Measurements from ENCODE around the gene STAT5B.
"Not testable (repeated sequence)": the region's sequence is repeated elsewhere in the genome, so short reads cannot be mapped to it uniquely, and the experiment has no call there.

The STAT5B gene

GRCh38 chr17:42273474-42274252, 2.5 kb downstream of the STAT5B start:
- peak overlapping the region; percentile 89; the same call in 1 of the 2 replicates for H3K4me3 ChIP-seq (ENCODE audit: low read depth, low read length)
- H3K27me3 ChIP-seq (ENCODE audit: control insufficient read depth, insufficient read depth, low read length), result no peaks in the 10 kb centered on the region
- no peak overlapping the region for H3K9ac ChIP-seq (ENCODE audit: low read depth, low read length)
- no peaks in the 10 kb centered on the region for H3K36me3 ChIP-seq (ENCODE audit: control insufficient read depth, insufficient read depth, low read length)
- H3K4me1 ChIP-seq (ENCODE audit: control insufficient read depth, insufficient read depth, low read length), result peaks cover 52% of the 10 kb centered on the region
- no peaks in the 10 kb centered on the region for H3K9me3 ChIP-seq (ENCODE audit: control insufficient read depth, insufficient read depth, low read length)
- no peak overlapping the region for H3K27ac ChIP-seq (ENCODE audit: low read depth, low read length)

DNA sequence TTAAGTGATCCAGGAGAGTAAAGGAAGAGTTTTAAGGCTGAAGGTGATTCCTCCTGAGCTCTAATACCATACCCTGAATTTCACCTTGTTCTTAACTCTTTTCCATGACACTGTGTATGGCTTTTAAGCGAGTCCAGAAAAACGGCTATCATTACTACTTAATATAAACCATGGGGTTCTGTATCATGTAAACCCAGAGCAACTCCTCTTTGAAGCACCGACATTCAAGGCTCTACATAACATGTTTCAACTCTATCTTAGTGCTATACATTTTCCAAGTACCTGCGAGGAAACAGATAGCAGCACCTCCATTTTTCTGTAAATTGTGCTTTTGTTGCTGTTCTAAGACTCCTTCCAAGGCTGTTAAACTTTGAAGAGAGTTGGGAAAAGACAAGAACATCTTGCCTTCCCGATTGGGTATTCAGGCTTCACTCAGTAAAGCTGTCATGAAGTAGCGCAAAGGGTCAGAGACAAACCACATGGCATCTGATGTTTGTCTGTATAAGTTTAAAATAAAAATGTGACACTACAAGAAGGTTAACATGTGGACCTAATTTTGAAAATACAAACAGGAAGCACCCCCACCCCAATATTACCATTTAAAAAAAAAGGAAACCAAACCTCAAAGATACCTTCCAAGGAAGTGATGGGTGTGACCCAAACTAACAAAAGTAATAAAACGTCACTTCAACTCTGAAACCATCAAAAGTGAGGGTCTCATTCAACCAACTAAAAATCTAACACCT, 3.9 kb downstream of the STAT5B start:
- no peaks in the 10 kb centered on the region for H3K27me3 ChIP-seq (ENCODE audit: control insufficient read depth, insufficient read depth, low read length)
- H3K36me3 ChIP-seq (ENCODE audit: control insufficient read depth, insufficient read depth, low read length), result no peaks in the 10 kb centered on the region
- no peak overlapping the region for H3K9ac ChIP-seq (ENCODE audit: low read depth, low read length)
- peaks cover 51% of the 10 kb centered on the region for H3K4me1 ChIP-seq (ENCODE audit: control insufficient read depth, insufficient read depth, low read length)
- no peak overlapping the region for H3K4me3 ChIP-seq (ENCODE audit: low read depth, low read length)
- H3K27ac ChIP-seq (ENCODE audit: low read depth, low read length), result no peak overlapping the region
- no peaks in the 10 kb centered on the region for H3K9me3 ChIP-seq (ENCODE audit: control insufficient read depth, insufficient read depth, low read length)

- Histone ChIP-seq H3K4me3 (ENCODE audit: low read depth, low read length) (no peak overlapping the region), H3K9me3 (ENCODE audit: control insufficient read depth, insufficient read depth, low read length) (no peaks in the 10 kb centered on the region), H3K36me3 (ENCODE audit: control insufficient read depth, insufficient read depth, low read length) (no peaks in the 10 kb centered on the region), H3K27ac (ENCODE audit: low read depth, low read length) (no peak overlapping the region), H3K27me3 (ENCODE audit: control insufficient read depth, insufficient read depth, low read length) (no peaks in the 10 kb centered on the region), H3K9ac (ENCODE audit: low read depth, low read length) (no peak overlapping the region), H3K4me1 (ENCODE audit: control insufficient read depth, insufficient read depth, low read length) (peaks cover 48% of the 10 kb centered on the region)
Measured at GRCh38 chr17:42271779-42272035, 4.5 kb downstream of the STAT5B start.

- Histone ChIP-seq H3K27ac (ENCODE audit: low read depth, low read length) (no peak overlapping the region), H3K36me3 (ENCODE audit: control insufficient read depth, insufficient read depth, low read length) (no peaks in the 10 kb centered on the region), H3K9me3 (ENCODE audit: control insufficient read depth, insufficient read depth, low read length) (no peaks in the 10 kb centered on the region), H3K4me3 (ENCODE audit: low read depth, low read length) (no peak overlapping the region), H3K27me3 (ENCODE audit: control insufficient read depth, insufficient read depth, low read length) (no peaks in the 10 kb centered on the region), H3K9ac (ENCODE audit: low read depth, low read length) (no peak overlapping the region), H3K4me1 (ENCODE audit: control insufficient read depth, insufficient read depth, low read length) (peaks cover 49% of the 10 kb centered on the region)
Measured at GRCh38 chr17:42271006-42271778, 5.0 kb downstream of the STAT5B start.

DNA sequence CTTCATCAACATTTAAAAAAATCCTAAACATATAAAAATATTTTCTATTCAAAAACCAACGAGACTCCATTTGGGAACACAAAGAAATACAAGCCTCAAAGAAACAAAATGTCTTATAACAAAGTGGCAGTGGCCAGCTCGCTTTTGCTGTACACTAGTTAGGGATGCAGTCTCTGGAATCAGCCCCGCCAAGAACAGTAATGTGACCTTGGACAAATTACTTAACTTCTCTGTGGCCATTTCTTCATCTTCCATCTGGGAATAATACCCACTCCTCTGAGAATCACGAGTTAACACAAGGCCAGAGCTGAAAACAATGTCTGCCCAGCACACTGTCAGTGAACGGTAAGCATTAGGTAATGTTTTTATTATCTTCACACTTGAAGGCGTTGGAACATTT, 5.6 kb downstream of the STAT5B start:
- Histone ChIP-seq H3K27ac (ENCODE audit: low read depth, low read length) (no peak overlapping the region), H3K4me1 (ENCODE audit: control insufficient read depth, insufficient read depth, low read length) (peaks cover 49% of the 10 kb centered on the region), H3K9me3 (ENCODE audit: control insufficient read depth, insufficient read depth, low read length) (no peaks in the 10 kb centered on the region), H3K9ac (ENCODE audit: low read depth, low read length) (no peak overlapping the region), H3K36me3 (ENCODE audit: control insufficient read depth, insufficient read depth, low read length) (no peaks in the 10 kb centered on the region), H3K4me3 (ENCODE audit: low read depth, low read length) (no peak overlapping the region), H3K27me3 (ENCODE audit: control insufficient read depth, insufficient read depth, low read length) (no peaks in the 10 kb centered on the region)

DNA sequence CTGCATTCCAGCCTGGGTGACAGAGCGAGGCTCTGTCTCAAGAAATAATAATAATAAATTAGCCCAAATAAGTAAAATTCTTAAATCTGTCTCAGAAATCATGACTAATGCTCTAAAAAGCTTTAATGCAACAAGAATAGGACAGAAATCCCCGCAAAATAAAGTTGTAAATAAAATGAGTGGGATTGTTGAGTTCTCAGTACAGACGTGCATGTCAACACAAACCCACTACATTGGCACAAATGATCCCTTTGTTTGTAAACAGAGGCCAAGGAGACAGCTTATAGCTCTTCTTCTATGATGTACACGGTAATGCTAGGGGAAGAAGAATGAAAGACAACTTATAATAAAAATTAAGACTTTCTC, 6.0 kb downstream of the STAT5B start:
- Histone ChIP-seq H3K9ac (ENCODE audit: low read depth, low read length) (no peak overlapping the region), H3K27ac (ENCODE audit: low read depth, low read length) (no peak overlapping the region), H3K9me3 (ENCODE audit: control insufficient read depth, insufficient read depth, low read length) (no peaks in the 10 kb centered on the region), H3K4me1 (ENCODE audit: control insufficient read depth, insufficient read depth, low read length) (peaks cover 48% of the 10 kb centered on the region), H3K27me3 (ENCODE audit: control insufficient read depth, insufficient read depth, low read length) (no peaks in the 10 kb centered on the region), H3K36me3 (ENCODE audit: control insufficient read depth, insufficient read depth, low read length) (no peaks in the 10 kb centered on the region), H3K4me3 (ENCODE audit: low read depth, low read length) (no peak overlapping the region)

DNA sequence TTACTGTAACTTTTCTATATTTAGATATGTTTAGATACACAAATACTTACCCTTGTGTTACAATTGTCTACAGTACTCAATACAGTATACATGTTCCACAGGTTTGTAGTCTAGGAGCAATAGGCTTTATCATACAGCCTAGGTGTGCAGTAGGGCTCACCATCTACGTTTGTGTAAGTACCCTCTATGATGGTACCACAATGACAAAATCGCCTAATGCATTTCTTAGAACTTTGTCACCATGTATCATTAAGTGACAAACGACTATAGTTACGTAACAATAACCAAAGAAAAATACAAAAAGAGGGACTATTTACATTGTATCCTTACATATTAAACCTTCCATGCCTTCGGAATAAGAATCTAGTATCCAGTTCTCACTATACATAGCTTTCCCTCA, 8.0 kb downstream of the STAT5B start:
- Histone ChIP-seq H3K27ac (ENCODE audit: low read depth, low read length) (no peak overlapping the region), H3K36me3 (ENCODE audit: control insufficient read depth, insufficient read depth, low read length) (no peaks in the 10 kb centered on the region), H3K9me3 (ENCODE audit: control insufficient read depth, insufficient read depth, low read length) (no peaks in the 10 kb centered on the region), H3K9ac (ENCODE audit: low read depth, low read length) (no peak overlapping the region), H3K4me3 (ENCODE audit: low read depth, low read length) (no peak overlapping the region), H3K4me1 (ENCODE audit: control insufficient read depth, insufficient read depth, low read length) (peaks cover 29% of the 10 kb centered on the region), H3K27me3 (ENCODE audit: control insufficient read depth, insufficient read depth, low read length) (no peaks in the 10 kb centered on the region)

DNA sequence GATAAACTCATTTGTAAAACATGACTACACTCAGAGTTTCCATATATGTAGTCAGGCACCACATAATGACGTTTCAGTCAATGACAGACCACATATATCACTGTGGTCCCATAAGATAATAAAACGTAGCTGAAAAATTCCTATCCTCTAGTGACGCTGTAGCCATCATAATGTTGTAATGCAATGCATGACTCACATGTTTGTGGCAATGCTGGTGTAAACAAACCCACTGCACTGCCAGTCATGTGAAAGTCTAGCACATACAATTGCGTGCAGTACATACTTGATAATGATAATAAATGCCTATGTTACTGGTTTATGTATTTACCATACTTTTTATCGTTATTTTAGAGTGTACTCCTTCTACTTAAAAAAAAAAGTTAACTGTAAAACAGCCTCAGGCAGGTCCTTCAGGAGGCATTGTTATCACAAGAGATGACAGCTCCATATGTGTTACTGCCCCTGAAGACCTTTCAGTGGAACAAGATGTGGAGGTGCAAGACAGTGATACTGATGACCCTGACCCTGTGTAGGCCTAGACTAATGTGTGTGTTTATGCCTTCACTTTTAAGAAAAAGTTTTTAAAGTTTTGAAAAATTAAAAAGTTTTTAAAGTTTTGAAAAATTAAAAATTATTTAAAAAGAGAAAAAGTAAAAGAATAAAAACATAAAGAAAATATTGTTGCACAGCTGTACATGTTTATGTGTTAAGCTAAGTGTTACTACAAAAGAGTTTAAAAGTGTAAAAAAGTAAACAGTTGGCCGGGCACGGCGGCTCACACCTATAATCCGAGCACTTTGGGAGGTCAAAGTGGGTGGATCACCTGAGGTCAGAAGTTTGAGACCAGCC, 9.0 kb downstream of the STAT5B start:
- Histone ChIP-seq H3K4me1 (ENCODE audit: control insufficient read depth, insufficient read depth, low read length) (peaks cover 18% of the 10 kb centered on the region), H3K9ac (ENCODE audit: low read depth, low read length) (no peak overlapping the region), H3K9me3 (ENCODE audit: control insufficient read depth, insufficient read depth, low read length) (no peaks in the 10 kb centered on the region), H3K4me3 (ENCODE audit: low read depth, low read length) (no peak overlapping the region), H3K36me3 (ENCODE audit: control insufficient read depth, insufficient read depth, low read length) (no peaks in the 10 kb centered on the region), H3K27ac (ENCODE audit: low read depth, low read length) (no peak overlapping the region), H3K27me3 (ENCODE audit: control insufficient read depth, insufficient read depth, low read length) (no peaks in the 10 kb centered on the region)

GRCh38 chr17:42266462-42266861, 9.7 kb downstream of the STAT5B start:
- no peaks in the 10 kb centered on the region for H3K27me3 ChIP-seq (ENCODE audit: control insufficient read depth, insufficient read depth, low read length)
- H3K9me3 ChIP-seq (ENCODE audit: control insufficient read depth, insufficient read depth, low read length), result no peaks in the 10 kb centered on the region
- no peak overlapping the region for H3K27ac ChIP-seq (ENCODE audit: low read depth, low read length)
- H3K4me3 ChIP-seq (ENCODE audit: low read depth, low read length), result no peak overlapping the region
- H3K36me3 ChIP-seq (ENCODE audit: control insufficient read depth, insufficient read depth, low read length), result no peaks in the 10 kb centered on the region
- no peak overlapping the region for H3K9ac ChIP-seq (ENCODE audit: low read depth, low read length)
- peaks cover 11% of the 10 kb centered on the region for H3K4me1 ChIP-seq (ENCODE audit: control insufficient read depth, insufficient read depth, low read length)

DNA sequence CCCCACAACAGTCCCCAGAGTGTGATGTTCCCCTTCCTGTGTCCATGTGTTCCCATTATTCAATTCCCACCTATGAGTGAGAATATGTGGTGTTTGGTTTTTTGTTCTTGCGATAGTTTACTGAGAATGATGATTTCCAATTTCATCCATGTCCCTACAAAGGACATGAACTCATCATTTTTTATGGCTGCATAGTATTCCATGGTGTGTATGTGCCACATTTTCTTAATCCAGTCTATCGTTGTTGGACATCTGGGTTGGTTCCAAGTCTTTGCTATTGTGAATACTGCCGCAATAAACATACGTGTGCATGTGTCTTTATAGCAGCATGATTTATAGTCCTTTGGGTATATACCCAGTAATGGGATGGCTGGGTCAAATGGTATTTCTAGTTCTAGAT, 11.8 kb downstream of the STAT5B start:
- not testable (repeated sequence) for H3K27me3 ChIP-seq (ENCODE audit: control insufficient read depth, insufficient read depth, low read length); H3K4me3 ChIP-seq (ENCODE audit: low read depth, low read length); H3K4me1 ChIP-seq (ENCODE audit: control insufficient read depth, insufficient read depth, low read length); H3K9me3 ChIP-seq (ENCODE audit: control insufficient read depth, insufficient read depth, low read length); H3K9ac ChIP-seq (ENCODE audit: low read depth, low read length); H3K36me3 ChIP-seq (ENCODE audit: control insufficient read depth, insufficient read depth, low read length); H3K27ac ChIP-seq (ENCODE audit: low read depth, low read length)

Measured in HUES48 (cell line).